ENCODE results near the gene GARNL3. TPM values are rescaled to one million over a fixed set of nuclear protein-coding genes. Genes with fewer than 3 reads are reported as not detected.
A peak's percentile ranks its signal among the peaks of the same experiment; 100 is the strongest.

The GARNL3 gene
- total RNA-seq, 1 donor from 2014 or later, result 31.4 TPM

DNA sequence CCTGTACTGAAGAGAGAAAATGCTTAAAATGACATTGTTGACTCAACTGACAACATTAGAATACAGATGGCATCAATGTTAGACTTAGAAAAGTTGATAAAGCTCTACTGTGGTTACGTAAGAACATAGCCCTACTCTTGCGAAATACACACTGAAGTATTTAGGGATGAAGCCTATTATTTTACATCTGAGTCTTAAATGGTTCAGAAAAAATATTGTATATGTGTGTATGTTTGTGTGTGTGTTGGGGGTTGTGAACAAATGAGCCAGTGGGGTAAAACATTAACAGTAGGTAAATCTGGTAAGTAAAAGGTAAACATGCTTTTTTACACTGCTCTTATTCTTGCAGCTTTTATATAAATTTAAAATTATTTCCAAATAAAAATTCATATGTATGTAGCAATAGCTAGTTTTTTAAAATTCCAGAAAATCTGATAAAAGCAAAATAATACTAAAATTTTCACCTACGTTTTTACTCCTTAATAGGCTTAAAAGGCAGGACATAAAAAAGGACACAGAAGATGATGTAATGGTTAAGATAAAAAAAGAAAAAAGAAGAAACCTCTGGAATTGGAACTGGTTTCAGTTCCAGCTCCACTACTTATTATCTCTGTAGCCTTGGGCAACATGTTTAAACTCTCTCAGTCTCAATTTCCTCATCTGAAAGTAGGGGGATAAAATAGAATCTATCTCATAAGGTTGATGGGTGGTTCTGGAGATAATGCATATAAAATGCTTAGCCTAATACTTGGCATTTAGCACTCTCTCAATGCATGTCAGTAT, 44.3 kb downstream of the GARNL3 start:
- no peaks in the 10 kb centered on the region for H3K27me3 ChIP-seq
- peaks cover 29% of the 10 kb centered on the region for H3K4me1 ChIP-seq
- no peaks in the 10 kb centered on the region for H3K36me3 ChIP-seq
- TF ChIP-seq POLR2AphosphoS5 (IDR thresholded peaks at IDR 0.05; ENCODE audit: insufficient read depth in 1 of 2, low read depth in 1 of 2), result peak in 1 of 2 donors; percentile 6
- TF ChIP-seq, protein P1, sequence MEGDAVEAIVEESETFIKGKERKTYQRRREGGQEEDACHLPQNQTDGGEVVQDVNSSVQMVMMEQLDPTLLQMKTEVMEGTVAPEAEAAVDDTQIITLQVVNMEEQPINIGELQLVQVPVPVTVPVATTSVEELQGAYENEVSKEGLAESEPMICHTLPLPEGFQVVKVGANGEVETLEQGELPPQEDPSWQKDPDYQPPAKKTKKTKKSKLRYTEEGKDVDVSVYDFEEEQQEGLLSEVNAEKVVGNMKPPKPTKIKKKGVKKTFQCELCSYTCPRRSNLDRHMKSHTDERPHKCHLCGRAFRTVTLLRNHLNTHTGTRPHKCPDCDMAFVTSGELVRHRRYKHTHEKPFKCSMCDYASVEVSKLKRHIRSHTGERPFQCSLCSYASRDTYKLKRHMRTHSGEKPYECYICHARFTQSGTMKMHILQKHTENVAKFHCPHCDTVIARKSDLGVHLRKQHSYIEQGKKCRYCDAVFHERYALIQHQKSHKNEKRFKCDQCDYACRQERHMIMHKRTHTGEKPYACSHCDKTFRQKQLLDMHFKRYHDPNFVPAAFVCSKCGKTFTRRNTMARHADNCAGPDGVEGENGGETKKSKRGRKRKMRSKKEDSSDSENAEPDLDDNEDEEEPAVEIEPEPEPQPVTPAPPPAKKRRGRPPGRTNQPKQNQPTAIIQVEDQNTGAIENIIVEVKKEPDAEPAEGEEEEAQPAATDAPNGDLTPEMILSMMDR (IDR thresholded peaks at IDR 0.05), result no peak
- no peak overlapping the region for H3K4me3 ChIP-seq
- H3K27ac ChIP-seq, result peak overlapping the region; percentile 35
- H3K9me3 ChIP-seq, result no peaks in the 10 kb centered on the region
- no peak for DNase-seq (ENCODE audit: extremely low spot score in 2 of 2)
- intact Hi-C loops (cut with DNase I), result no loop called here

- Histone ChIP-seq H3K4me3 (no peak overlapping the region), H3K4me1 (peaks cover 29% of the 10 kb centered on the region), H3K36me3 (no peaks in the 10 kb centered on the region), H3K27me3 (no peaks in the 10 kb centered on the region), H3K9me3 (no peaks in the 10 kb centered on the region), H3K27ac (peak overlapping the region; percentile 35)
- DNase-seq (ENCODE audit: extremely low spot score in 2 of 2), result no peak
- TF ChIP-seq, protein P1 (IDR thresholded peaks at IDR 0.05), result no peak
- TF ChIP-seq POLR2AphosphoS5 (IDR thresholded peaks at IDR 0.05; ENCODE audit: insufficient read depth in 1 of 2, low read depth in 1 of 2) (no peak), POLR2A (IDR thresholded peaks at IDR 0.05) (no peak)
- intact Hi-C loops (cut with DNase I), result loop anchor here (10.0 kb wide), 1 partner anchor 75 kb away; no protein-coding TSS in a partner anchor
These were observed 45.1 kb downstream of the GARNL3 start for GRCh38 chr9:127309715-127310114.

DNA sequence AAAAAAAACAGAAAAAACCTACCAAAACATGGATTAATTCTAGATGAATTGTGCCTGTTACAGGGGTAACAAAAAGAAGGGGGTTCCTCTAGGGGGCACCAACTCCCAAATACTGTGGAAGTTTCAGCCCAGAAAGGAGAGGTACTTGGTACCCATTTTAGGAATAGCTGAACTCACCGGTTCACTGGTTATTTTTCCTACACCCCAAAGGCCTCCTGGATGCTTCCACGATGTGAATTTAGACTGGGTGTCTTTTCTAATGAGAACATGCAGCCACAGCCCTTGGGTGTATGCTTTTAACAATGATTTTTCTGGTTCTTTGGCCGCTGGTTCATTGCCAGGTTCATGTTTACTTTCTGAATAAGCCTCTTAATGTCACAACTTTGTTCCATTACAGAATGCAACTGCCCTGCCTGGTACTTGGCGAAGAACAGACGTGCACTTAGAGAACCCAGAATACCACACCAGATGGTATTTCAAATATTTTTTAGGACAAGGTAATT, 46.7 kb downstream of the GARNL3 start:
- intact Hi-C loops (cut with DNase I), result loop anchor here (10.0 kb wide), 1 partner anchor 74 kb away; no protein-coding TSS in a partner anchor
- no peak for DNase-seq (ENCODE audit: extremely low spot score in 2 of 2)

DNA sequence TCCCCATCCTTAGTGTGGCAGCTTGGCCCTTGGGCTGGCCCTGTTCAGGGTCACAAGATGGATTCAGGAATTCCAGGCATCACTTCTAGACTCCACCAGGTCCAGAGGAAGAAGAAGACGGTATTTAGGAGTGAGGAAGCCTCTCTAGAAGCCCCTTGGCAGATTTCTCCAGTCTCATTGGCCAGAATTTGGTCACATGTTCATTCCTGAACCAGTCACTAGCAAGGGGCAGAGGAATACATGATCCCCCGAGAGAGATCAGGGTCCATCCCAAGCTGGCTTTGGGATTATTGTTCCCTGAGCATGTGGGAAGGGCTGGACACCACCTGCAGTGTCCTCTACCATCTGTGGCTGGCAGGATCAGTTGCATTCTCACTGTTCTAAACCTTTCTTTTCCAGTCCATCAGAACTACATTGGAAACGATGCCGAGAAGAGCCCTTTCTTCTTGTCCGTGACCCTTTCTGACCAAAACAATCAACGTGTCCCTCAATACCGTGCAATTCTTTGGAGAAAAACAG, 48.5 kb downstream of the GARNL3 start:
- Histone ChIP-seq H3K4me3 (no peak overlapping the region), H3K27ac (no peak overlapping the region), H3K27me3 (no peaks in the 10 kb centered on the region), H3K9me3 (no peaks in the 10 kb centered on the region), H3K36me3 (no peaks in the 10 kb centered on the region), H3K4me1 (peaks cover 24% of the 10 kb centered on the region)
- no peak for DNase-seq (ENCODE audit: extremely low spot score in 2 of 2)
- TF ChIP-seq POLR2A (IDR thresholded peaks at IDR 0.05) (no peak), POLR2AphosphoS5 (IDR thresholded peaks at IDR 0.05; ENCODE audit: insufficient read depth in 1 of 2, low read depth in 1 of 2) (no peak)
- TF ChIP-seq, protein P1 (IDR thresholded peaks at IDR 0.05), result no peak
- intact Hi-C loops (cut with DNase I), result loop anchor here (10.0 kb wide), 1 partner anchor 72 kb away; no protein-coding TSS in a partner anchor

More for the DNA sequence above, 46.7 kb downstream of the GARNL3 start:
- H3K4me3 ChIP-seq, result no peak overlapping the region
- no peaks in the 10 kb centered on the region for H3K27me3 ChIP-seq
- H3K27ac ChIP-seq, result peak overlapping the region; percentile 51
- no peaks in the 10 kb centered on the region for H3K9me3 ChIP-seq
- TF ChIP-seq, protein P1 (IDR thresholded peaks at IDR 0.05), result peak in 1 of 3 experiments; percentile 23
- TF ChIP-seq POLR2AphosphoS5 (IDR thresholded peaks at IDR 0.05; ENCODE audit: insufficient read depth in 1 of 2, low read depth in 1 of 2) (peak in 1 of 2 donors; percentile 61), POLR2A (IDR thresholded peaks at IDR 0.05) (no peak)
- H3K36me3 ChIP-seq, result no peaks in the 10 kb centered on the region
- H3K4me1 ChIP-seq, result peaks cover 29% of the 10 kb centered on the region

Data from vagina (tissue), 2 donors.